Fibroblast of villous mesenchyme (primary cell): ENCODE measurements around the gene SLC25A31. TPM values are rescaled to one million over a fixed set of nuclear protein-coding genes. Genes with fewer than 3 reads are reported as not detected.

Experiments used
- DNase-seq: peaks from one replicate; pipeline ENCODE4 v3.0.0-alpha.2; 2010; ENCODE audit warnings: low read depth
- H3K4me3 ChIP-seq: 2 replicates; pipeline ENCODE4 v1.5.1; 2011; ENCODE audit warnings: low read depth, mild to moderate bottlenecking, low read length
- total RNA-seq: library from RNA; depleted of rRNA; stranded (reverse); fragments of >200 nt; gene quantifications from 2 replicates; pipeline ENCODE4 v1.2.3, GENCODE V29; 2012
- TF ChIP-seq, protein P1 (sequence below): IDR thresholded peaks from 2 replicates; pipeline ENCODE4 v1.5.1; 2012; ENCODE audit warnings: low read depth, mild to moderate bottlenecking, low read length; ENCODE audit not compliant: insufficient read depth

Gene SLC25A31
- total RNA-seq, 1 donor, result not detected

GRCh38 chr4:127756906-127757305 is 26.7 kb downstream of the SLC25A31 start:
- no peak overlapping the region for H3K4me3 ChIP-seq
- no peak for DNase-seq
- TF ChIP-seq, protein P1, sequence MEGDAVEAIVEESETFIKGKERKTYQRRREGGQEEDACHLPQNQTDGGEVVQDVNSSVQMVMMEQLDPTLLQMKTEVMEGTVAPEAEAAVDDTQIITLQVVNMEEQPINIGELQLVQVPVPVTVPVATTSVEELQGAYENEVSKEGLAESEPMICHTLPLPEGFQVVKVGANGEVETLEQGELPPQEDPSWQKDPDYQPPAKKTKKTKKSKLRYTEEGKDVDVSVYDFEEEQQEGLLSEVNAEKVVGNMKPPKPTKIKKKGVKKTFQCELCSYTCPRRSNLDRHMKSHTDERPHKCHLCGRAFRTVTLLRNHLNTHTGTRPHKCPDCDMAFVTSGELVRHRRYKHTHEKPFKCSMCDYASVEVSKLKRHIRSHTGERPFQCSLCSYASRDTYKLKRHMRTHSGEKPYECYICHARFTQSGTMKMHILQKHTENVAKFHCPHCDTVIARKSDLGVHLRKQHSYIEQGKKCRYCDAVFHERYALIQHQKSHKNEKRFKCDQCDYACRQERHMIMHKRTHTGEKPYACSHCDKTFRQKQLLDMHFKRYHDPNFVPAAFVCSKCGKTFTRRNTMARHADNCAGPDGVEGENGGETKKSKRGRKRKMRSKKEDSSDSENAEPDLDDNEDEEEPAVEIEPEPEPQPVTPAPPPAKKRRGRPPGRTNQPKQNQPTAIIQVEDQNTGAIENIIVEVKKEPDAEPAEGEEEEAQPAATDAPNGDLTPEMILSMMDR, result no peak

GRCh38 chr4:127759228-127759820 is 29.1 kb downstream of the SLC25A31 start:
- DNase-seq, result no peak
- no peak overlapping the region for H3K4me3 ChIP-seq
- TF ChIP-seq, protein P1, result no peak

GRCh38 chr4:127759893-127760292 is 29.7 kb downstream of the SLC25A31 start:
- TF ChIP-seq, protein P1, result no peak
- H3K4me3 ChIP-seq, result no peak overlapping the region
- DNase-seq, result no peak

DNA sequence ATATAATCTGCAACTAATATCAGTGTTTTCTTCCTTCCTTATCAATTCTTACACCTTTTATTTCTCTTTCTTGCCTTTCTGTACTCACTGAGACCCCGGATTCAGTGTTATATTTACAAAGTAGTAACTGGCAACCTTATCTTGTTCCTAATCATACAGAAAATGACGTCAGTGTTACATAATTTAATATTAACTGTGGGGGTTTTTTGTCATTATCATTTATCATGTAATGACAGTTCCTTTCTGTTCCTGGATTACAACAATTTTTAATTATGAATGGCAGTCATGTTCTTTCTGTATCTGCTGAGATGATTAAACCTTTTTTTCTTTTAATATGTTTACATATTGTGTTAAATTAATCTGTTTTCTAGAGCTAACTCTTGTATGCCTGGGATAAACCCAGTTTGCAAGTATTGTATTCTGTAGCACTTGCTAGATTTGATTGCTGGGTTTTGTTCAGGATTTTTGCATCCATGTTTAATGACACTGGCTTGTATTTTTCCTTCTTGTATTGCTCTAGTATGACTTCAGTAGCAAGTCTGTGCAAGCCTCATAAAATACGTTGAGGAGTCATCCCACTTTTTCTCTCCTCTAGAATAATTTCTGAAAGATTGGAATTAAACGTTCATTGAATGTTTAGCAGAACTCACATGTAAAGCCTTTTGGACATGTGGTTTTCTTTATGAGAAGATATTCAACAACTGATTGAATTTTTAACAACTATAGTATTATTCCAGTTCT is 41.5 kb downstream of the SLC25A31 start:
- no peak for DNase-seq
- no peak overlapping the region for H3K4me3 ChIP-seq
- TF ChIP-seq, protein P1, result no peak

DNA sequence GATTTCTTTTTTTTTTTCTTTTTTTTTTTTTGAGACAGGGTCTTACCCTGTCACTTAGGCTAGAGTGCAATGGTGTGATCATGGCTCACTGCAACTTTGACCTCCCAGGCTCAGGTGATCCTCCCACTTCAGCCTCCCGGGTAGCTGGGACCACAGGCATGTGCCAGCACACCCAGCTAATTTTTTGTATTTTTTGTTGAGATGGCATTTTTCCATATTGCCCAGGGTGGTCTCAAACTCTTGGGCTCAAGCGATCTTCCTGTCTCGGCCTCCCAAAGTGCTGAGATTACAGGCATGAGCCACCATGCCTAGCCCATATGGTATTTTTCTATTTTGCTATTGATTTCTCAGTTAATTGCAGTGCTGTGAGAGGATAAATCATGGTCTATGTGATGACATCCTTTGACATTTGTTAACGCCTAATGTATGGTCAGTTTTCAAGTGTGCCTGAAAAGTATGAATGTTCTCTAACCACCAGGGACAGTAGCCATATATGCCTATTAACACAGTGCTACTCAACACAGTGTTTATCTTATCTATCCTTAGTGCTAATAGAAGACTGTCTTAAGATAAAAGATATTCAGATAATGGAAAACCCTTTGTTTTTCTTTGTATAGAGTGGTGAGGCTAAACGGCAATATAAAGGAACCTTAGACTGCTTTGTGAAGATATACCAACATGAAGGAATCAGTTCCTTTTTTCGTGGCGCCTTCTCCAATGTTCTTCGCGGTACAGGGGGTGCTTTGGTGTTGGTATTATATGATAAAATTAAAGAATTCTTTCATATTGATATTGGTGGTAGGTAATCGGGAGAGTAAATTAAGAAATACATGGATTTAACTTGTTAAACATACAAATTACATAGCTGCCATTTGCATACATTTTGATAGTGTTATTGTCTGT is 42.8 kb downstream of the SLC25A31 start:
- TF ChIP-seq, protein P1, result no peak
- no peak for DNase-seq
- no peak overlapping the region for H3K4me3 ChIP-seq

- H3K4me3 ChIP-seq, result no peak overlapping the region
- no peak for DNase-seq
- TF ChIP-seq, protein P1, result no peak
Observed at GRCh38 chr4:127775843-127776242, 45.6 kb downstream of the SLC25A31 start.
